ENCODE measurements around the gene DTX1.

The DTX1 gene

DNA sequence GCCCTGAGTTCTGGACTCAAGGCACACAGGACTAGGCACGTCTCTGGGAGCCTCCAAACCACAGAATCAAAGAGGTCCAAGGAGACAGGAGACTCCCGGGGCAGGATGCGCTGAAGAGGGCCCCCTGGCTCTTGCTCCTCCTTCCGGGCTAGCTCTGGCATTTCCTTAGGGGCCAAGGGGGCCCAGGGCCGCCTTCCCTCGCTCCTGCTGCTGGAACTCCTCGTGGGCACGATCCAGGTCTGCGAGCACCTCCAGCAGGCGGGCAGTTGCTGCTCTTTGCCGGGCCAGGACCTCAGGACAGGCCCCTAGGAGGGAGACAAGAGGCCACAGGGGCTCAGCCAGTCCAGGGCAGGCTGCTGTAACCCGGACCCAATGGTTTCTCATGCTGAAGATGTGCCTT lies 43.2 kb downstream of the DTX1 start:
- no peak overlapping the region for H3K4me3 ChIP-seq (ENCODE audit: low read length)
- no peak for DNase-seq (ENCODE audit: low read depth)
- TF ChIP-seq, protein P1, sequence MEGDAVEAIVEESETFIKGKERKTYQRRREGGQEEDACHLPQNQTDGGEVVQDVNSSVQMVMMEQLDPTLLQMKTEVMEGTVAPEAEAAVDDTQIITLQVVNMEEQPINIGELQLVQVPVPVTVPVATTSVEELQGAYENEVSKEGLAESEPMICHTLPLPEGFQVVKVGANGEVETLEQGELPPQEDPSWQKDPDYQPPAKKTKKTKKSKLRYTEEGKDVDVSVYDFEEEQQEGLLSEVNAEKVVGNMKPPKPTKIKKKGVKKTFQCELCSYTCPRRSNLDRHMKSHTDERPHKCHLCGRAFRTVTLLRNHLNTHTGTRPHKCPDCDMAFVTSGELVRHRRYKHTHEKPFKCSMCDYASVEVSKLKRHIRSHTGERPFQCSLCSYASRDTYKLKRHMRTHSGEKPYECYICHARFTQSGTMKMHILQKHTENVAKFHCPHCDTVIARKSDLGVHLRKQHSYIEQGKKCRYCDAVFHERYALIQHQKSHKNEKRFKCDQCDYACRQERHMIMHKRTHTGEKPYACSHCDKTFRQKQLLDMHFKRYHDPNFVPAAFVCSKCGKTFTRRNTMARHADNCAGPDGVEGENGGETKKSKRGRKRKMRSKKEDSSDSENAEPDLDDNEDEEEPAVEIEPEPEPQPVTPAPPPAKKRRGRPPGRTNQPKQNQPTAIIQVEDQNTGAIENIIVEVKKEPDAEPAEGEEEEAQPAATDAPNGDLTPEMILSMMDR (IDR thresholded peaks at IDR 0.05; ENCODE audit: insufficient read depth, low read depth, low read length, missing control alignments) = no peak

DNA sequence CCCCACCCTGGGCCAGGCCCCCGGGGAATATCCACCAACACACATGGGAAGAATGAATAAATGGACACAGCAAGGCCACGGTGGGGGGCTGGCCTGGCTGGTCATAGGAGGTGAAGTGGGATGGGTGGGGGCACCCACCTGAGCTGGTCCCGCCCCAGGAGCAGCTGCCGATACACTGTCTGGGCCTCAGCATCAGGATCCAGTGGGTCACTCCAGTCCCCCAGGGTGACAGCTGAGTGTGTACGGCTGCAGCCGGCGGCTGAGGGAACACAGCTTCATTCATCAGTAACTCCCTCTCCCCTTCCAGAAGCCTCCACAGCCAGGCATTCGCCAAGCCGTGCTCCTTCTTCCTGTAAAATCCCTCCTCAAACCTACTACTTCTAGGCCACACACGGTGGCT lies 45.2 kb downstream of the DTX1 start:
- H3K4me3 ChIP-seq (ENCODE audit: low read length) = no peak overlapping the region
- DNase-seq (ENCODE audit: low read depth) = no peak
- TF ChIP-seq, protein P1 (IDR thresholded peaks at IDR 0.05; ENCODE audit: insufficient read depth, low read depth, low read length, missing control alignments) = no peak

DNA sequence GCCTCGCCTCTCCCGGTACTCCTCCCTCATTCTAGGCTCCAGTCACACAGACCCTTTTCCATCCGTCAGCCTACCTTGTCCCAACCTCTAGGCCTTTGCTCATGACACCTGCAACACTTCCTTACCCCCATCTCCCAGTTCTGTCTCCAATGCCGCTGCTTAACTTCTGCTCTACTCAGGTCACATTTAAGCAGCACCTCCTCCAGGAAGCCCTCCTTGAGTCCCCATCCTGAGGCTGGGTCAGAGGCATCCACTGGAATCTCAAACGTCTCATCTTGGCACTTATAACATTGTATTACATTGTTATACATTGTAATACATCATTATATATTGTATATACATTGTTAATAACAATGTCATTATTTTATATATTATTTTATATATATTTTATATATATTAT lies 46.3 kb downstream of the DTX1 start:
- TF ChIP-seq, protein P1 (IDR thresholded peaks at IDR 0.05; ENCODE audit: insufficient read depth, low read depth, low read length, missing control alignments) = no peak

DNA sequence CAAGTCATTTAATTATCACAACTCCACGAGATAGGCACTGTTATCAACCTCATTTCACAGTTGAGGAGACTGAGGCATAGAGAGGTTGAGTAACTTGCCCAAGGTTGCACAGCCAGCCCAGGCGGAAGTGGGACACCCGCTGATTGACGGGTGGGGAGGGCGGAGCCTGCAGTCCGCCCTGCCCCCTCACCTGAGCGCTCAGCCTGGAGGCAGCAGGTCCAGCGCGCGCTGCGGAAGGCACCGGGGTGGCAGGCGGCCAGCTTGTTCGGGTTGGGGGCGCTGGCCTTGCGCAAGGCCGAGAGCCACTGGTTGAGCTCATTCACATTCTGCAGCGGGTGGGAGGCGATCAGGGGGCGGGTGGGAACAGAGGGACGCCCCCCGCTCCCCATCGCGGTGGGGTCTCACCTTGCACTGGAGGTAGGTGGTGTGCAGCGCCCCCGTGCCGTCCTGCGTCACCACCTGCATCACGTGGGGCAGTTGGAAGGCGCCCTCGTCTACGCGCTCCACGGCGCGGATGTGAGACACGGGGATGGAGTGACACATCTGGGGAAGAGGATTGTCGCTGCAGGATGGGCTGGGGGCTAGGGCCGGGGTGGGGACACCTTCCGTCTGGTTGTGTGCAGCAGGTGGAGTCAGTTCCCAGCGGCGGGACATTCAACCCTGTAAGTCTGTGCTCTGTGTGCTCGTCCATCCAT lies 47.4 kb downstream of the DTX1 start:
- no peak overlapping the region for H3K4me3 ChIP-seq (ENCODE audit: low read length)
- peak; percentile 35 for DNase-seq (ENCODE audit: low read depth)
- TF ChIP-seq, protein P1 (IDR thresholded peaks at IDR 0.05; ENCODE audit: insufficient read depth, low read depth, low read length, missing control alignments) = no peak

More for the DNA sequence above, 46.3 kb downstream of the DTX1 start:
- no peak overlapping the region for H3K4me3 ChIP-seq (ENCODE audit: low read length)
- no peak for DNase-seq (ENCODE audit: low read depth)

DNA sequence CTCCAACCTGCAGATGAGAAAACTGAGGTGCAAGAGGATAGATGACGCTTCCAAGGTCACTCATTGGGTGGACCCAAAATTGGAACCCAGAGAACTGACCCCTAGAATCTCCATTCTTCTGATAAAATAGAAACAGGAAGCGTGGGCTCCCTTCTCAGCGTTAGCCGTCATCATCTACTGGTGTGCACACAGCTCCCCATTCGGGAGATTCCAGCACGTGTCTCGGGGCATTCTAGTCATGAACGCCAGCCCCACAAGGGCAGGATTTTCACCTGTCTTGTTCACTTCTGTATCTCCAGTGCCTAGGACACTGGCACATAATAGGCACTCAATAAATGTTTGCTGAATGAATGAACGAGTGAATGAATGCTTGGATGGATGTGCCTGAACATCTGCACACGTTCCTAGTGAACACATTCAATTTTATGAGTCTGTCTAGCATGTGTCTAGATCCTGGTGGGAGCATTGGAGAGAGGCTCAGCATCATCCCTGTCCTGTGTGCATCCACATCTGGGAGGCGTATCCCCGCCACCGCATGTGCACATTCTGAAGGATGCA lies 48.5 kb downstream of the DTX1 start:
- no peak for DNase-seq (ENCODE audit: low read depth)
- TF ChIP-seq, protein P1 (IDR thresholded peaks at IDR 0.05; ENCODE audit: insufficient read depth, low read depth, low read length, missing control alignments) = no peak

DNA sequence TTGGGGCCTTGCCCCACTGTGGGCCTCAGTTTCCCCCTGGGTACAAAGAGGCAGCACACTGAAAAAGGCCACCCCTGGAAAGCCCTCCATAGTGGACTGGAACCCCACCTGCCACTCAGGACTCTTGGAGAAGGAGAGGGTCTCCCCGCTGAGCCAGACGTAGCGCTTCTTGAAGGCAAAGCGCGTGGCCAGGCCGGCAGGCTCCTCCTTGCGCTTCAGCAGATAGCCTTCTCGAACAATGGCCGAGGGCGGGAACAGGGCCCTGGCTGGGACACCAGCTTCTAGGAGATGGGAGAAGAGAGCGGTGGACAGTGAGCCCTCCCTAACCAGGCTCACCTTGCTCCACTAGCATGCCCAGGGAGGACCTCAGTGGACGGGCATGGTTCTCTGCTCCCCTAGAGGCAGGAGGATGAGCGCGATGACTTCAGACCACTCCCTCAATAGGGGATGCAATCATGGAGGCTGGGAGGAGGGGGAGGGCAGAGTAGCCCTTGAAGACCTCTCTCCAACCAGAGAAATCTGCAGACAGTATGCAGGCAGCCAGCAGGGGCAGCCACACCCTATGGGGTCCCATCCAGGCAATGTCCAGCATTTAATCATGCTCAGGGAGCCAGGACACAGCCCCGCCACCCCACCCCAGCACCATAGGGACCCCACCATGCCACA lies 49.2 kb downstream of the DTX1 start:
- TF ChIP-seq, protein P1 (IDR thresholded peaks at IDR 0.05; ENCODE audit: insufficient read depth, low read depth, low read length, missing control alignments) = no peak
- no peak overlapping the region for H3K4me3 ChIP-seq (ENCODE audit: low read length)
- DNase-seq (ENCODE audit: low read depth) = no peak

More for the DNA sequence above, 48.5 kb downstream of the DTX1 start:
- no peak overlapping the region for H3K4me3 ChIP-seq (ENCODE audit: low read length)

Data from epithelial cell of esophagus (primary cell).